SK-MEL-5 (cell line): ENCODE measurements around the gene CALM3. TPM values are rescaled to one million over a fixed set of nuclear protein-coding genes. Genes with fewer than 3 reads are reported as not detected.

Experiments used
- DNase-seq: peaks from one replicate; pipeline ENCODE4 v3.0.0-alpha.2; 2016; ENCODE audit warnings: low read depth, low spot score
- in situ Hi-C: cut with HindIII; loops from 2 replicates; pipeline ENCODE4 v1.10.0; 2016; ENCODE audit warnings: low sequenced_read_pairs, high pct_unique_total_duplicates, low pct_unique_long_range_greater_than_20kb
- total RNA-seq: library from RNA; depleted of rRNA; stranded (reverse); fragments of >200 nt; shearing (Covaris generic); gene quantifications from 2 replicates; pipeline ENCODE4 v1.2.3, GENCODE V29; 2014; rRNA removed

Gene CALM3
- total RNA-seq, 1 experiment from 2014 or later = 117 TPM

DNA sequence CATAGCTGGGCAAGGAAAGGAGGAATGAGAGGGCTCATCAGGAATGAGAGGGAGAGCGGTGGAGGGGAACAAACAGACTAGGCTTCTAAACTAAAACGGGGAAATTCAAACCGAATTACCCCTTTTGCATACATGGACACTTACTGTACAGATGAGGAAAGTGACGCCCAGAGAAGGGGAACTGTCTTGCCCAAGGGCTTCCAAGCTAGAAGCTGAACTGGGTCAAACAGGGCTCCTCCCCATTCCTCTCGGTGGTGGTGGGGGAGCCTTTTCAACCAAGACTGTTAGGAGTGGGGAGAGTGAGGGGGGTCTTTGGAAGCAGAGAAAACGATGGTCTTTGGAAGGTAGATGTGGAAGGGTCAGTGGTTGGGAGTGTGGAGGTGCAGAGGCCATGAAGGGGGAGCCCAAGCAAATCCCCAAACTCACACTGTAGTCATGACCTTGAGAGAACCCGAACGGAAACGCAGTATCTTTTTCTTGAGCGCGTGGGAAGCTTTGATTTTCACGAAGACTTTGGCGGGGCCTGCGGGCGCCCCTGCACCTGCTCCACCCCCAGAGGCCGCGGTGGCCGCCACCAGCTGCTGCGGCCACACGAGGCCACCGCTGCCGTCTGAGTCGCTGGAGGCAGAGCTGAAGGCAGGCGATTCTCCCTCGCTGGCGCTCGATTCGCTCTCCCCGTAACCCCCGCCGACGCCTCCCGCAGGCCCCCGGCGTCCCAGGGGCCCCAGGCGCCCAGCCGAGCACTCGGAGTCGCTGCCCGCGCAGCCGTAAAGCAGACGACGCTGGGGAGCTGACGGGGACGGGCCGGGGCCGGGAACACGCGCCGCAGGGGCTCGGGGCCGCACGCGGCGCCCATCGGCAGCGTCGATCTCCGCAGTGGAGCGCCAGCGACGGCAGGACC is 47.2 kb downstream of the CALM3 start:
- in situ Hi-C loops = no loop called here
- DNase-seq = no peak

GRCh38 chr19:46648961-46649960 is 48.1 kb downstream of the CALM3 start:
- no peak for DNase-seq
- in situ Hi-C loops = no loop called here

- in situ Hi-C loops = no loop called here
- no peak for DNase-seq
Measured at GRCh38 chr19:46650445-46650844, 49.3 kb downstream of the CALM3 start.

GRCh38 chr19:46654621-46655152 is 53.6 kb downstream of the CALM3 start:
- peak; percentile 85 for DNase-seq
- in situ Hi-C loops = no loop called here

DNA sequence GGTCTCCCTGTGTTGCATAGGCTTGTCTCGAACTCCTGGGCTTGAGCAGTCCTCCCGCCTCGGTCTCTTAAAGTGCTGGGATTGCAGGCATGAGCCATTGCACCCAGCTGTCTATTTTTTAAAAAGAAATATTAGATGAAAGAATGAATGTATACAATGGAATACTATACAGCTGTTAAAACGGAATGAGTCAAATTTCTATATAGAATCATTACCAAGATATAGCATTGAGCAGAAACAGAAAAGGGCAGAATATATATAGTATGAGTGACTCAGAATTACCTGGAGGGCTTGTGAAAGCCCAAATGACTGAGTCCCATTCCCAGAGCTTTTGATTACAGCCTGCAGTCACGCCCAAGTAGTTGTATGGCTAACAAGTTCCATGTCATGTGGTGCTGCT is 55.4 kb downstream of the CALM3 start:
- no peak for DNase-seq
- in situ Hi-C loops = no loop called here

GRCh38 chr19:46659151-46660007 is 58.2 kb downstream of the CALM3 start:
- in situ Hi-C loops = no loop called here
- DNase-seq = no peak

DNA sequence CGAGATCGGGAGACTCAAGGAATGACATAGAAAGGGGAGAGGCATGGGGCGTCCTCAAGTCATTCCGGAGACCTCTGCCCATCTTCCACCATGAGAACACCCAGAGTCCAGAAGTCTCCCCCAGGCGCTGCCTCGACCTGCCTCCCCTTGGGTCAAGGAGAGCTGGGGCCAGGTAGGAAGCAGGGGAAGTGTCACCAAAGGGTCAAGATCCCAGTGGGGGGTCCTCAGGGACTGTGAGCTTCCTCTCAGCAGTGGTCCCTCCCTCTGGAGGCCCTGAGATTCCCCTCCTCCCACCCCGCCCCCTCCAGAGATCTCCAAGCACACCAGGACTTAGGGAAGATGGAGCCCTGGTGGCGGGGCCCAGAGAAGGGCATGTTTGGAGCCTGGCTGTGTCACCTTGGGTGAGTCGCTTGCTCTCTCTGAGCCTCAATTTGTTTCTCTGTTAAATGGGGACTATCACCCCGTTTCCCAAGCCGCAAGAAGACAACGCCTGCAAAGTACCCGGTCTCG is 58.9 kb downstream of the CALM3 start:
- in situ Hi-C loops = no loop called here
- DNase-seq = no peak

Other genes starting within 250 kb of the CALM3 start
- gene CCDC8, start 187.8 kb upstream of the CALM3 start, total RNA-seq = not detected in 2 replicates
- gene PNMA8C, start 172.4 kb upstream of the CALM3 start, total RNA-seq = 0.03 TPM in 1 of 2 replicates, not detected in the other
- gene PNMA8A, start 129.8 kb upstream of the CALM3 start, total RNA-seq = 22.9 and 24.5 TPM in 2 replicates
- gene PNMA8B, start 105.5 kb upstream of the CALM3 start, total RNA-seq = not detected in 2 replicates
- gene PTGIR, start 23.8 kb downstream of the CALM3 start, total RNA-seq = not detected in 2 replicates
- not detected in 2 replicates for gene GNG8, start 34.9 kb downstream of the CALM3 start, total RNA-seq
- gene DACT3, start 59.9 kb downstream of the CALM3 start, total RNA-seq = 3.4 and 3.8 TPM in 2 replicates
- gene PRKD2, start 115.8 kb downstream of the CALM3 start, total RNA-seq = 3.2 and 4.6 TPM in 2 replicates
- gene FKRP, start 144.7 kb downstream of the CALM3 start, total RNA-seq = 10.3 and 11.3 TPM in 2 replicates
- gene STRN4, start 145.1 kb downstream of the CALM3 start, total RNA-seq = 52.7 and 61.9 TPM in 2 replicates
- 90.2 and 105 TPM in 2 replicates for gene SLC1A5, start 187.3 kb downstream of the CALM3 start, total RNA-seq
- gene AP2S1, start 249.5 kb downstream of the CALM3 start, total RNA-seq = 182 and 183 TPM in 2 replicates